HG02973 (cell line): ENCODE data around the gene DAPK1.

Experiments used
- ATAC-seq: cut with Tn5 transposase; IDR thresholded peaks from one replicate; pipeline ENCODE4 v1.9.1; 2021; ENCODE audit warnings: moderate library complexity; ENCODE audit not compliant: unreplicated experiment

The DAPK1 gene

DNA sequence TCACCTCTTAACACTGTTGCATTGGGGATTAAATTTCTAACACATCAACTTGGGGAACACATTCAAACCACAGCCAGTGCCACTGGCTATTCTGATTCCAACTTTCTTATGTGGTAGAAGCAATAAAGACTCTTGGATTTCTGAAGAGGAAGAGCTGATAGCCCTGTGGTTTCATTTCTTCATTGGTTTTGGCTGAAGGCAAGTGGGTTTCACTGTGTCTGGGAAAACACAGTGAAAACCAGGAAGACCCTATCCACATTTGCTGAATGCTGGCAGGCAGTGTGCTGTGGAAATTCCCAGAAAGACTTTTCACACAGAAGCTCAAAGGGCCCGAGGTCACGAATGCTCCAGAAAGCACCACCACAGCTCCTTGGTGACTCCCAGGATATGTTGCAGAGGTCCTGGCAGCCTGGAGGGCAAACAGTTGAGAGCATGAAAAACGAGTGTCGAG, 67.1 kb downstream of the DAPK1 start:
- ATAC-seq, result no peak

DNA sequence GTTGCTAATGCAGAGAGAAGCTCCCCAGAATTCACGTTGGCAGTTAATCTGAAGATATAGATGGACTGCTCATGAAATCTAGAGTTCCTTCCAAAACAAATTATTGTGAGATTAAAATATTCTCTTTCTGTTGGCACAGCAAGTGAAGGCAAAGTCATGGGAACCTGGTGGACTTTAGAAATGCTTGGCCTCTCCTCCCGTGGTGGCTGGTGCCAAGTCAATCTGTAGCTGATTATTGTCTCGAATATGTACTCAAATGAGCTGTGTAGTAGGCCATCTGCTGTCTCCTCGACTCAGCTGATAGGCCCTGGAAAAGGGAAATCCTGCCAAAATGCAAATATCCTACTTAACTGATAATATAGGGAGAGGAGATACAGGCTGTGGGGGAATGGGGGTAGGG, 69.3 kb downstream of the DAPK1 start:
- ATAC-seq, result no peak

DNA sequence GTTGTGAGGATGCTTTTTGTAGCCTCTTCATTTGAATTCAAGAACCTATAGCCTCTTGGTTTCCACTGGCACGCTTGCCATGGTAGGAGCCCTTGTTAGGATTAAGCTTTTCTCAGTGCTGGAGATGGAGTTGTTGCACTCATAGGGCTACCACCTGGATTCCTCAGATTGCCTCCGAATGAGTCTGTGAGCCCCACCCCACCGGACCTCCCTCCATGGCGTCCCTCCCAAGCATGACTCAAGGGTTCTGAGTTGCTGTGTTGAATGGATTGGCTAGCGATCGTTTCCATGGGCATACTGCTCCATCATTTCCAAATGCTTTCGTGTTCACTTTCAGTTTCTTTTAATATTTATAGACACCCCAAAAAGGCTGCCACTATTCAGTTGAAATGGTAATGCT, 69.9 kb downstream of the DAPK1 start:
- no peak for ATAC-seq

DNA sequence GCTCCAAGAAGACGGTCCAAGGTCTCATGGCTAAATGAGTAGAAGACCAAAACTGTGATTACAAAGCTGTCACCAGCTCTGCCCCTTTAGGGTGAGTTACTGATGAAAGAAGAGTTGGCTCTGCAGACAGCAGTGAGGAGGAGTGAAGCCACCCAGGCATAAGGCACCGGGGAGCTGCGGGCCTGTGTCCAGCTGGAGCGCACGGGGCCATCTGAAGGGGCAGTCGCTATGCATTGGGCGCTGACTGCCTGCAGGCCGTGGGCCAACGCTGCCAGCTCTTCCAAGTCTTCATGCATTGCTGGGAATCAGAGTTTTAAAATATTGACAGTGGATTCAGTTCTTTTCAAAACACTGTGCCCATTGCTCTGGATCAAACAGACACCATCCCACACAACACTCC, 70.3 kb downstream of the DAPK1 start:
- ATAC-seq, result no peak

DNA sequence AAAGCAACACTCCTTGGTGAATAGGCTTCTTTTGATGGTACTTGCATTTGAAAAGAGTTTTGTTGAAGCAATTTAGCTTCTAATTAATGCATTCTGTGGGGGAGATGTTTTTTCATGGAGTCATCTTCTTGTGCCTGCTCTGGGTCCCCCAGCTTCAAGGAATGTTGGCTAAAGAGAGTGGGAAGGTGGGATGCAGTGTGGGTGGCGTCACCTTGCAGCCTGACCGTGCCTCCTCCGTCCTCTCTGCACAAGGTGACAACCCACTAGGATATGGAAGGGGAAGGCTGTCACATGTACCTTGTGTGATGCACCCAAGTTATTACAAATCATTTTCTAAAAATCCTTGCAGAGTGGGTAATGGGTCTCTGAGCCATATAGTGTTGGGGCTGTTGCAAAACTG, 70.7 kb downstream of the DAPK1 start:
- no peak for ATAC-seq

DNA sequence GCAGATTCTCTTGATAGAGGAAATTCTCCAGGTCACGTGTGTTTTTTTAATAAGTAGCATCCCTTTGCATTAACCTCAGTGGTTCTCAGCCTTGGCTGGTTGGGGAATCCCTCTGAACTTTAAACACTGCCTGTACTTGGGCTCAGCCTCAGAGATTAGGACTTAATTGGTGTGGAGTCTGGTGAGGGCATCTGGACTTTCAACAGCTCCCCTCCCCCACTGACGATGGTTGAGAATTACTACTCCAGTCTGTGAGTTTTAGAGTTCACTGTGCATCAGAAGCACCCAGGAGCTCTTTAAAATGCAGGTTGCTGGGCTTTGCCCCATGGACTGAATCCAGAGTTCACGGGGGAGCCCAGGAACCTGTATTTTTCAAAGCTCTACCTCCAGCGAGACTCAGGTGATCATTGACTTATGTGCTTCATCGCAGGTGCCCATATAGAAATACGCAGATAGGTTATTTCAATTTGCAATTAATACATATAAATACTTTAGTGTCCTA, 71.4 kb downstream of the DAPK1 start:
- no peak for ATAC-seq

DNA sequence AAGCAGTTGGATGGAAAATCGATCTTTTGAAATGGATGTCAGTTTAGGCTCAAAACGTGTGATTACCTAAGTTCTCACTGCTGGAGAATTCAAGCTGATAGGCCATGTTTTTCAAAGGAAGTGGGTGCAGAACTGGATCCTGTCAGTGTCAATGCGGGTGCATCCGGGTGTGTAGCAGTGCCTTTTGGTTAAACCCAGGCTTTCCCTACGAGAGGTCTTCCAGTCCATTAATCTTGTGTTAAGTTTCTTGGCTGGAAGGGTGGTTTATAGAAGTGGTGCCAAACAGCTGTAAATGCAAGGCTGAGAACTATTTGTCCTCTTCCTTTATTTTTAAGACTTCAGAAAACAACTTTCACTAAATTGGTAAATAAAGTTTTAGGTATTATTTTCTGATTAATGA, 71.9 kb downstream of the DAPK1 start:
- ATAC-seq, result no peak

DNA sequence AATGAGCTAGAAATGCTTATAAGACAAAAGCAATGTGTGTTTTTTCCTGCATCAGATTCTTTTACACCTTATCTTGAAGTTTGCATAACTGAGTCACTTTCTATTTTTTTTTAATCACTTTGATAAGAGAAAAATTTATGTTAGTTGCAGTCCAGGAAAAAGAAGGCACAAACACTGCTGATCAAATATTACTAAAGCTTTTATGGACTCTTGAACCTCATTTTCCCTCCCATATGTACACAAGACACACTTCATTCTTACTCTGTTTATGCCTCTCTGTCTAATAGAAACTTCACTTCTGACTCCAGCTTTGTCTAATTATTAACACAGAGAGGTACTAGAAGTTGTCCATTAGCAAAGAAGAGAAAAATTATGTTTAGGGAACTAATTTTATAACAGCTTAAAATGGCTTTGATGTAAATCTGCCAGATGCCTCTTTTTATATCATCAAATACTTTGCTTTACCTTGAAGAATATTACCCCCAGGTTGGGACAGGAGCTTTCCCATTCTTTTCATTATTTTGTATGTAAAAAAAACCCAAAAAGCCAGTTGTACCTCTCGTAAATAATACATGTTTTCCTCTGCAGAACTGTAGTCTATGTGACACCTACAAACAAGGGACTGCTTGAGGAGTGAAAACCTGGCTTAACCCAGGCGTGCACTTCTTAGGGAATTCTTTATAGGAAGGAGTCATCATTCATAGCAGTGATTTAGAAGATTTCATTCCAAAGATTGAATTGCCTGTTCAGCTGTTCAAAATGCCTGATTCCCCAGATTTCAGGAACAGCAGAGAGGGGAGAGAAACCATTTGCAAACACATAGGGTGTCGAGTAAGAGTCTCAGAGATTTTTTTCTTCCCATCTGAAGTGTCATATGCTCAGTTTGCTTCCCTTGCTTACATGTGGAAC, 72.6 kb downstream of the DAPK1 start:
- no peak for ATAC-seq

DNA sequence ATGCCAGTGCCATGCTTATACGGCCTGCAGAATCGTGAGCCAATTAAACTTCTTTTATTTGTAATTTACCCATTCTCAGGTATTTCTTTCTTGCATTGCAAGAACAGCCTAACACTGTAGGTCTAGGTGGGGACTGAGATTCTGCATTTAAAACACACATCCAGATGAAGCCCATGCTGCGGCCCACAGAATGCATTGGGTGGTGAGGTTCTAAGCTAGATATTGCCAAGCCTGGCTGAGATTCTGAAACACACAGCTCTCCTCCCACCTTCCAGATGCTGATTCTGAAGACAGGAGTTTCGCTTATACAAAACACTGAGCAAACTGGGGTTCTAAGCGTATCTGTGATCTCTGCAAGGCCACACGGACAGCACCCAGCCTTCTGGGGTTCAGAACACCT, 75.1 kb downstream of the DAPK1 start:
- ATAC-seq, result no peak

DNA sequence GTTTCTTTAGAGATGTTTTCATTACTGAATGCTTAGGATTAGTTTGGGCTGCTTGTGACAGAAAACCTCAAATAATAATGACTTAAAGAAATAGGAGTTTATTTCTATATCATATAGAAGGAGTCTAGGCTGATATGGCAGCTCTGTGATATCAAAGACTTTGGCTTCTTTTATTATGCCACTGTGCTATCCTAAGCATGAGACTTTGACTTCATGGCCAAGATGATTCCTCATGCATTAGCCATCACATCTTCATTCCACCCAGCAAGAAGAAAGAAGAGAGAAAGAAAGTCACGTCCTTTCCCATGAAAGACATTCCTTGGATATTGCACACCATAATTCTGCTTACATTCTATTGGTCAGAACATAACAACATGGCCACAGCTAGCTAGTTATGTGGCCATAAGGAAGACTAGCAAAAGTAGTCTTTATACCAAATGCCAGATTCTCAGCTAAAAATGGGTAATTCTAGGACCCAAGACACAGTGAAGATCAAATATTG, 76.2 kb downstream of the DAPK1 start:
- ATAC-seq, result no peak

DNA sequence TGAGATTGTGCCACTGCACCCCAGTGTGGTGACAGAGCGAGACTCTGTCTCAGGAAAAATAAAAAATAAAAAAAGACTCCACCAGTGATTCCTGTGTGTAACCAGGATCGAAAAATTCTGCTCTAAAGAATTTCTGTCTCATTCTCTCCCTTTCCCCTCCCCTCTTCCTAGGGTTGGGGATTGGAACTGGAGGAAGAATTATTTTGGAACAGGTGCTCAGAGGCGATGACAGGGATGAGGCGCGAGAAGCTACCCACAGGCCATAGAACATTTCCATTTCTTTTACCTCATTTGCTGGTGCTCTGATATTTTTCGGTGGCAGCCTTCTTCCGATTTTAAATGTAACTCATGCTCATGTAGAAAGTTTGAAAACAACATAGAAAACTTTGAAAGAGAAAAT, 80.1 kb downstream of the DAPK1 start:
- no peak for ATAC-seq

DNA sequence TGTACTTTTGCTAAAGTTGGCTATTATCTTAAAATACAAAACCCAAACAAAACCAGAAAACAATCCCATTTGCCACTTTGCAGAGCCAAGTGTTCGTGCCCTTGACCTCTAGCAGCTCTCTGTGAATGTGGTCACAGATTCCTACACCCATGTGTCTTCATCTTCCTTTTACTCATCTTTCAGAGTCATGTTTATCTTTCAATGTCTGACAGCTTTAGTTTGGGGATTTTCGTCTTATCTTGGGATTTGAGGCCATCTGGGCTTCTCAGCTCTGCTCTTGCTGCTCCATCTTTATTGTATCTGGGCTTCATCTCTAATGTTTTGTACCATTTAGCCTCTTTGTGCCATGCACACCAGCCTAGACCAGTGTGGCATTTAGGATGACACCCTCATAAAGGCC, 81.0 kb downstream of the DAPK1 start:
- ATAC-seq, result no peak

DNA sequence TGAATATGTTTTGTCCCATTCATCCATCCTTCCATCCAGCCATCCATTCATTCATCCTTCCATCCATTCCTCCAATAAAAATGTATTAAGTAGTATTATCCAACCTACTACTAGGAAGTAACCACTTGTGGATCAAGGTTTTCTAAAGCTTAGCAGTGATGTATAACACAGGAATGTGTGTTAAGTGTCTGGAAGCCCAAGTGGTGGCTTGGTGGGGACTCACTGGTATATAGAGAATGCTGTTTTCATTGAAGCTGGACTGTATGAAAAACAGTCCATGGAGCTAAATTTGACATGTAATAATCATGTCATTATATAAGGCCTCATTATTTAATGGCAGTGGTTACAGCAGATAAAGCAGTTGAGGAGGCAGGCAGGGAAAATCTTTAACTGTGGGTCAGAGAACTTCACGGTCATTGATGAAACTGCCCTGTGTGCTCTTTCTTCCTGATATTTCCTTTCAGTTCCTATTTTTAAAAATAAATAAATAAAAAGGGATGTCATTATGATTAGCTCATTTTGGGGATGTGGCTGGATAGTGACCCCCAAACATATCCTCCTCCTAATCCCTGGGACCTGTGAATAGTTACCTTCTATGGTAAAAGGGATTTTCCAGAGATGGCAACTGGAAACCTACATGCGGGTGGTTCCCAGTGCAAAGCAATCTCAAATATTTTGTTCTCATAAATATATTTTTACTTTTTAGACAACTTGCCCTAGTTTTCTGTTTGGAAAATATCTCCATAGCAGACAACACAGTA, 82.3 kb downstream of the DAPK1 start:
- ATAC-seq, result no peak

DNA sequence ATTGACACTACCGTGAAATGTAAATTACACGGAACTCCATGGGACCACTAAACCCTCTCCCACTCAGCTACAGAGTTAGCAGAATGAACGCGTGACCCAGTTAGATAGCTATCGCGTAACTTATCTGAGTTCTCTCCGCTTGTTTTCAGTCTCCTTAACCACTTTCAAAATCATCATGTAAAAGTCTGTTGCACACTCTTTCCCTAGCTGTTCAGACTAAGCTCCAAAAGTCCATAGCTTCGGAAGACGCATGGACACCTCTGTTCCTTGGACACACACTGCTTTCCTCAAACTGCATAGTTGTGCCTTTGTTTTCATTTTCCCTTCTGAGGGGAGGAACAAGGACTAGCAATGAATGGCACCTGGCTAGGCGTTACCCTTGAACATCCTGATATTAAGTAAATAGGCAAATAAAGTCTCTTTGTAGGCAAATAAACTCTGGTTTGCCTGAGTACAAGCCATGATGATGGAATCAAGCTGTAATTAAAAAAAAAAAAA, 83.3 kb downstream of the DAPK1 start:
- no peak for ATAC-seq

DNA sequence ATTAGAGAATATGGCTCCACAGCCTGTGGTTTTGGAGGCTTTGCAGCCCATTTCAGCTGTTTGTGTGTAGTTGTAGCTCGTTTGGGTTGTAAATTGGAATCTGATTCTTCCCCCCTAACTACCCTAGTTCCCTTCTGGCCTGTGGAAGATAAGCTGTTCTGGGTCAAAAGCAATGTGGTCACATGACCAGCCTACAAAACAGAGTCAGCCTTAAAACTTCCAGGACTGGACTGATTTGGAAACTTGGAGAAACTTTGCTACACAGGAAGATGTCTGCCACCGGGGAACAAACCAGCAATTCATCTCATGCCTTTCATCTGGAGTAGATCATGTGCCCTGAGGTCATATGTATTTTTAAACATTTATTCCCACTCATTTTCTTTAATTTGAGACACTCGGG, 83.8 kb downstream of the DAPK1 start:
- no peak for ATAC-seq

DNA sequence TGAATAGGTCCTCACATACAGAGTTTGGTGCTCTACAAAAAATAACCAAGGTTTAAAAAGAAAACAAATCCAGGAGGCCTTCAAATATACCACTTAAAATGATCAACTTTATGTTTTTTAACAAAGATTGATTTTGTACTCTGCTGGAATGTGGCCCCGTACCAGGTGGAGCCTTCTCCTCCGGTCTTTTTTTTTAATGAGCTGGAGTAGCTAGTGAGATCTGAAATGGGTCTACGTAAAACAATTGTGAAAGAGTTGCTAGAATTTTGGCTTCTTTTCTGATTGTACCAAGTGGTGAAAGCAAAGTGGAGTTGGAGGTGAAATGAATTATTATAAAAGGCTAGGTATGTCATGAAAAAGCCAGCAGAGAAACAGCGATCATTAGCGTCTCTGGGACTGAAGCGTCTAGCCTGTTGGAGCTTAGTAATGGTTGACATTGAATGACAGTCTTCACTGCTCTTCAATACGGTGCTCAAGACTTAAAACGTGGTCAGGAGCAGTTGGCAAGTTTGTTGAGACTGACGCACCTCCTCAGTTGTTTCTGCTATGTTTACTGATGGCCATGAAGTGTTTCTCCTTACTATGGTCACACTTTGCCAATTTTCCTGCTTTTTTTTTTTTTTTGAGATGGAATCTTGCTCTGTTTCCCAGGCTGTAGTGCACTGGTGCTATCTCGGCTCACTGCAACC, 84.4 kb downstream of the DAPK1 start:
- ATAC-seq, result no peak

DNA sequence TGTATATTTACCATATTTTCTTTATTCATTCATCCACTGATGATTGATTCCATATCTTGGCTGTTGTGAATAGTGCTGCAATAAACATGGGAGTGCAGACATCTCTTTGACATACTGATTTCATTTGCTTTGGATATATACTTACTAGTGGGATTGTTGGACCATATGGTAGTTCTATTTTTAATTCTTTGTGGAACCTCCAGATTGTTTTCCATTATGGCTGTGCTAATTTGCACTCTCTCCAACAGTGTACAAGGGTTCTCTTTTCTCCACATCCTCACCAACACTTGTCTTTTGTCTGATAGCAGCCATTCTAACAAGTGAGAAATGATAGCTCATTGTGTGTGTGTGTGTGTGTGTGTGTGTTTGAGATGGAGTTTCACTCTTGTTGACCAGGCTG, 86.7 kb downstream of the DAPK1 start:
- no peak for ATAC-seq

DNA sequence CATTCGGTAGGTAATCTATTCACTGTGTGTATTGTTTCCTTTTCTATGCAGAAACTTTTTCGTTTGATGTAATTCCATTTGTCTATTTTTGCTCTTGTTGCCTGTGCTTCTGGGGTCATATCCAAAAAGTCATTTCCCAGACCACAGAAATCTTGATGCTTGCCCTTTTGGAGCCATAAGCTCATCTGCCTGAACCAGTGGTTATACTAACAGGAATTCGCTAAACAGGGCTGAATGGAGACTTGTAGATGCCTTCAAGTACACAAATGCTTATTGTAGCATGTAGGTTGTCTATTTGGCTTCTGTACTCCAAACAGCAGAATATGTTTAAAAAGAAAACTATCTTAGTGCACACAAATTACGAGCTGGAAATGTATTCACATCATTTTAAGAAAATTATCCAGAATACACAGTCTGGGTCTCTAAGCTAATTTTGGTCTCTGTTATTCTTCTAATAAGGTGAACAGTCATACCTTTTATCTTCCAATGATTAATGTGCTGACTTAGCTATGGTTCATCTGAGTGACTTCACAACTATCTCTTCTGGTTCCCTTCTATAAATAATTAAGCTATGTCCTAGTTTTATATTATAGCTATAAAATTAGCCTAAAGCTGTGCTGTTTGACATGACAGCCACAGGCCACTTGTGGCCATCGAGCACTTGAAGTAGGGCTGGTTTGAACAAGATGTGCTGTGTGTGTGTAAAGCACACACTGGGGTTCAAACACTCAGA, 87.6 kb downstream of the DAPK1 start:
- ATAC-seq, result no peak

DNA sequence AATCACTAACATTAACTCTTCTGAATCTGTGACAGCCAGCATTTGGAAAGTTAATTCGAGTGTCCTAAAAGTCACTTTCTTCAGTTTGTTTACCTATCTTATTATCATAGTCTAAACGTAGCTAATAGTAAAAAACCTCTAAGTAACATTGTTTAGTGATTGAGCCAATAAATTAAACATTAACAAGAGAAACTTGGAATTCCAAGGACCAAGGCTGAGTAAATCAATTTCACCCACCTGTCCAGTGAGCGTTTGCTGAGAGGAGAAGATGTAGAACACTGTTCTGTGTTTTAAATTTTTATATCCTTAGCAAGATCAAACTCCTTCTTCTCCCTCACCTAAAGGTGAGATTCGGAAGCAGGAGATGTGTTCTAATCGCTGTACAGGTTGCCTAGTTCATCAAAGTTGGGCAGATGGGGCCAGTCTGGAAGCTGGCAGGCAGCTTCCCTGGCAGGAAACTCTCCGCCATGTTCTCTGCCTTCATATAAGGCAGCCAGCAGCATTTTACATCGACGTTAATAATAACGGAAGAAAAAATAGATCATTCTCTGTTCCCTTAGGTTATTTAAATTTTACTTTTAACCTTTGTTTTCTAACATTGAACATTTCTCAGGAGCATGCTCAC, 89.2 kb downstream of the DAPK1 start:
- no peak for ATAC-seq

DNA sequence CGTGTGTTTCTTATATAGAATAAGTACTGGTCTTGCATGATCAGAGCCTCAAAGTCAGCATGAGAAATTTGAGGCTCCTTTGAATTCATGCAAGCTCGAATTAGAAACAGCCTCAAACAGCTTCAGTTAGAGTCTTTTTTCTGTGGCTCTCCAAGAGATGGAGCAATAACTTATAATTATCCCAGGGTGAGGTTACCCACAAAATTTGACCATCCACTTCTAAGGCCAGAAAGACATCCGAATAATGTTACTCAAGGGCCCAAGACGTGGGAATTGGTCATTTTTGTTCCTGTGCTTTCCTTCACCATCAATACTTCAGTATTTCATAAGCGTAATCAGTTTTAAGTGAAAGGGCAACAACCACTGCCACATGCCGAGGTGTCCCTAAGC, 89.7 kb downstream of the DAPK1 start:
- ATAC-seq, result no peak
